HG03097 (cell line): ENCODE data around the gene DHX38.

ENCODE experiments used
- ATAC-seq: cut with Tn5 transposase; IDR thresholded peaks from one replicate; pipeline ENCODE4 v1.9.1; 2021; ENCODE audit not compliant: unreplicated experiment, low FRiP score

DHX38 gene

GRCh38 chr16:72113616-72113945 lies 19.9 kb downstream of the DHX38 start:
- no peak for ATAC-seq

DNA sequence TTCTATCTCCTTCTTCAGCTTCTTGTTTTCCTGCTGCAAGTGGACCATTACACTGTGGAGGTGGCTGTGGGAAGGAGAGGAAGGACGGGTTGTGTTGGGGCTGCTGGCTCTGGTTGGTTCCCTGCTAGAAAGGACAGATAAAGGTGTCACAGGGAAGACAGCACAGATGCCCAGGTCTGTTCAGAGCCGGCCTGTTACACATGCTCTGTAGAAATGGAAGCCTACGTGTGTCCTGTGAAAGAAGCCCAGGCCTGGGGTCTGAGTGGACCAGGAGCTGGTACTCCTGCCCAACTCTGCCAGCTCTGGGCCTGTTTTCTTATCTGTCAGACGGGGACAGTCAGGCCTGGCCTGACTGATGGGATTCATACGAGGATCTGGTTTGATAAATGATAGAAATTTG lies 26.4 kb downstream of the DHX38 start:
- no peak for ATAC-seq

DNA sequence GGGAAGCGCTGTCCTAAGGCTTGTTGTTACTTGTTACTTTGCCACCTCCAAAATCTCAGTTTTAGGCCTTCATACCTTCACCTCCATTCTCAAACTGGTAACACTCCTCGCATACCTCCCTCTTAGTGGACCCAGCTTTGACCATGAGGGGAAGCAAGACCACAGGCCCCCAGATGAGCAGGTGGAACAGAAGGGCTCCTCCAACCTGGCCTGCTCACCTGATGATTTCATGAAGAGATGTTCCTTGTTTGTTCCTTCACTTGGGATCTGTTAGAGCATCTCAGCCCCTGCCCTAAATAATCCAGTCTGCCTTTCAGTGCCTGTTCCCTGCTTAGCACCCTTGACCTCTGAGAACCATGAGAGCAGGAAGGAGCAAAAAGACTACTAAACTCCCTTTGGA lies 28.7 kb downstream of the DHX38 start:
- no peak for ATAC-seq

- ATAC-seq, result no peak
Observed at GRCh38 chr16:72122916-72123315, 29.3 kb downstream of the DHX38 start.

DNA sequence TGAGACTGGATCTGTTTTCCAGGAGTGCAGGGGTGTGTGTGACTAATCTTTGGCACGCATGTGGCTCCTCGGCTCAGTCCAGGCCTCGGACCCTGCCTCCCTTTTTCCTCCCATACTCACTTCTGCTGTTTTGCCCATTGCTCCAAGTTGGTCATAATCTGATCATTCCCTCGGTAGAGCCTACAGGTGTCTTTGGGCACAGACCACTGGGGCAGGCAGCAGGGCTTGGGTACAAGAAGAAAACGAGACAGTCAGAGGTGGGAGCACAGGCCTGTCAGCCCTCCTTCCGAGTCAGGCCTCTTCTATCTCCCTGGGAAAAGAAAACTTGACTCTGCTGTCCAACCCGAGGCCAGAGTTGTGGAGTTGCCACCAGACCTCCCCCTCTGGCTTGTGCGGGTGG lies 29.8 kb downstream of the DHX38 start:
- no peak for ATAC-seq

- no peak for ATAC-seq
Observed at GRCh38 chr16:72124148-72124547, 30.5 kb downstream of the DHX38 start.

DNA sequence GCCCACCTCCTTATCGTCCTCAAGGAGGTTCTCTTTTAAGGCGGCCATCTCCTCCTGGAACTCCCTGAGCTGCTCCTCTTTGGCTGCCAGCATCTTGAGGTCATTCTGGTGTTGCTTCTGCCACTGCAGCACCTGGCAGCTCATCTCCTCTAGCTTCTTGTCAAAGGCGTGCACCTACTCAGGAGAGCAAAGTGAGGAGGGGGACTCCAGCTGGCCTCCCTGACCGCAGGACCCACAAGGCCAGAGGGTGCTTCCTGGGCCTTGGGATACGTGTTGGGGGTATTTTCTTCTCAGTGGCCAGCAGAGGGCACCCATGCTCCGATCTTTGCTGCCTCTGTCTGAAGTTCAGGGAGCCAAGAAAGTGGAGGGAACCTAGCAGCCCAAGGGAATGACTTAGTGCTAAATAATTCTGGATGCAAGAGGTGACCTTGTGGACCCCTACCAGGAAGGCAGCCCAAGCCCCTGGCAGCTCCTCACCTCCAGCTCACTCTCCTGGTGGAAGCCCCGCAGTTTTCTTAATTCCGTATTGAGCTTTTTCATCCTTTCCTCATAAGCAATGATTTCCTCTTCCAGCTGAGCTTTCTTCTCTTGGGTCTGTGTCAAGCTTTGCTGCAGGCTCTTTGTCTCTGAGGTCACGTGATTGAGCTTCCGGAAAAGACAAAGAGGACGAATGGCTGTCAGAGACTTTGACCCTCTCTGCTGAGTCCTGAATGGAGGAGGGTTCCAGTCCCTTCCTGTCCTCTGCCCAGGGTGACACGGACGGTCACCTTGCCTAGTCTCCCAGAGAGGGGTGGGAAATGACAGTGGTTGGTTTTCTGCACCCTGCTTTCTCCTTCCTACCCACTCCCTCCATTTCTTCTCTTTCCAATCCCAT lies 31.4 kb downstream of the DHX38 start:
- ATAC-seq, result no peak

GRCh38 chr16:72125635-72126428 lies 32.2 kb downstream of the DHX38 start:
- ATAC-seq, result no peak

- no peak for ATAC-seq
Observed at GRCh38 chr16:72126429-72126765, 32.8 kb downstream of the DHX38 start.

GRCh38 chr16:72128701-72129100 lies 35.1 kb downstream of the DHX38 start:
- ATAC-seq, result no peak

DNA sequence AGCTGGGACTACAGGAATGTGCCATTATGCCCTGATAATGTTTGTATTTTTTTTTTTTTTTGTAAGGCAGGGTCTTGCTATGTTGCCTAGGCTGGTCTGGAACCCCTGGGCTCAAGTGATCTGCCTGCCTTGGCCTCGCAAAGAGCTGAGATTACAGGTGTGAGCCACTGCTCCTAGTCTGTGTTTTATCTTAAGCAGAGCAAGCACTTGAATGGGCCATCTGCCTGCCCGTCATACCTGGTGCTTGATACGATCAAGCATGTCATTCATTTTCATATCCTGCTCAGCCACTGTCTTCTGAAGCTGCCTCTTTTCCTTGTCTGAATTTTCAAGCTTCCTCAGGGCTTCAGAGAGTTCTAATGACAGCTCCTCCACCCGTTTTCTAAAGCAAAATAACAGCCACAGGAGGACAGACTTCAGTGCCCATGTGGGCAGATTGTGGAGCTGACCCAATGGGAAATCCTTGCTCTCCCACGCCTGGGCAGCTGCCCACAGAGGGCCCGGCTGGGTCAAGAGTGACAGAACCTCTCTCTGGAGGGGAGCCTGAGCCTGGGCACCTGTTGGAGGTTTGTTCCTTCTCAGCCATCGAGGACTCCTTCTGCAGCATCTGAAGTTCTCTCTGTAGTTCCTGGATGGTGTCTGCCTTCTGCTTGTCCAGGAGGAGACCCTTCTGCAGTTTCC lies 36.5 kb downstream of the DHX38 start:
- ATAC-seq, result no peak

DNA sequence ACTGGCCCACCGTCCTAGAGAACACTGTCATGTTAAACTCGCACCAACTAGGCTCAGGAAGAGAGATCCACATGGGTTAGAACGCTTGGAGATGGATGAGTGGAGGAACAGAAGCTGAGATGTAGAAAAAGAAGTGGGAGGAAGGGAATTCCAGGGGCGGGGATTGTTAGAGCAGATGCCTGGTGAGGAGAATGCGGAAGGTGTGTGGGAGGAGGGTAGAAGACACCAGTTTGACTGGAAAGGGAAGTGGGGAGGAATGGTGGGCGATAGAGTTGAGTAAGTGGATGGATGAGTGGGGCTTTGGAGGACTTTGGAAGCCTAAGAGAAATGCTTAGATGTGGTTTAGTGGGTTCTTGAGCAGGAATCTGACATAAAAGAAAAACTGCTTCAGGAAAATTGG lies 37.4 kb downstream of the DHX38 start:
- ATAC-seq, result no peak

- no peak for ATAC-seq
Observed at GRCh38 chr16:72132726-72133125, 39.1 kb downstream of the DHX38 start.

- no peak for ATAC-seq
Observed at GRCh38 chr16:72134507-72134906, 40.9 kb downstream of the DHX38 start.

GRCh38 chr16:72137380-72138063 lies 43.9 kb downstream of the DHX38 start:
- no peak for ATAC-seq

- no peak for ATAC-seq
Observed at GRCh38 chr16:72138064-72138572, 44.5 kb downstream of the DHX38 start.

- ATAC-seq, result no peak
Observed at GRCh38 chr16:72139908-72140307, 46.3 kb downstream of the DHX38 start.

DNA sequence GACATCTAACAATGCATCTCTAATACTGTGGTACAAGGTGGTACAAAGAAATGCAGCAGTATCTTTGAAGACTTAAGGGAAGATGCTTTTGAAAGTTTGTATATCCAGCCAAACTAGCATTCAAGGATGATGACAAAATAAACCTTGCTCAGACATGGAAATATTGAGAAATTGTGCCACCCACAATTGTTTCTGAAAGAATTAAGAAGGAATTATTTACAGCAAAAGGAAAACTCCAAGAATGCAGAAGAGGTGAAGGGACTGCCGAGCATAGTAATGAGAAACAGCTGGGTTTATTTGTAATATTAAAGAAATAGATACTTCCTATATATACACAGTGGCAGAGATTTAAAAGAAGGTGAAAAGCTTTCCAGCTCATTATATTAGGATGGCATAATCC lies 48.8 kb downstream of the DHX38 start:
- ATAC-seq, result no peak

- no peak for ATAC-seq
Observed at GRCh38 chr16:72149676-72150464, 56.2 kb downstream of the DHX38 start.

DNA sequence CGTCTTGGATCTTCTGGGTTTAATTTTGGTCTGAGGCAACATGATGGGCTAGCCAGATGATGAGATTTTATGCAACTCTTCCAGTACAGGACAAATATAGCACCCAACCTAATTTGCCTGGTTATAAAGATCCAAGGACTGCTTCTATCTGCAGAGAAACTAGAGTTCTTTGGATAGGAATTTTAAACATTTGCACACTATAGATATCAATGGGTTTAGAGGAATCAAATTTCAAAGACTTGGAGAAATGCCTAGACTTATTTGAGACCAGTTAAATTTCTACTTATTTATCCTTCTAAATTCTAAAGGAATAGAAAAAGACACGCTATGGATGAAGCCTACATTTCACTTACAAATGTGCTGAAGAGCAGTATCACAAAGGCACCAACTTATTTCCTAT lies 65.7 kb downstream of the DHX38 start:
- no peak for ATAC-seq
